Measurements from ENCODE around the gene INTS1.
A peak's percentile ranks its signal among the peaks of the same experiment; 100 is the strongest.
"Not testable (repeated sequence)": the region's sequence is repeated elsewhere in the genome, so short reads cannot be mapped to it uniquely, and the experiment has no call there.

Gene INTS1

DNA sequence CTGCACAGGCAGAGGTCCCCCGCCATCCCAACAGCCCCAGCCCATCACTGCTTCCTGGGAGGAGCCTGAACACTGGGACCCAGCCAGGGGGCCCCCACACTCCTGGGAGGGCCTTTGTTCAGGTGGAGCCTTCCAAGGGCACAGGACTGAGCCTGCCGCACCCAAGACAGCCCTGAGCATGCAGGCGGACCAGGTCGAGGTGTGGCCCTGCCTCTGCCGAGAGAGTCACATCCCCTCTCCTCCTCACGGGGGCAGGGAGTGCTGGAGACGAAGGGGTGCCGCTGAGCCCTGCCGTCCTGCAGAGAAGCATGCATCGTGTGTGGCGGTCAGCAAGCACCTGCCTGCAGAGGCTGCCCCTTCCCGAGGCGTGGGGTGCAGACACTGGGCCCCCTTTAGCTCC lies 19.0 kb upstream of the INTS1 start:
- TF ChIP-seq, protein P1, sequence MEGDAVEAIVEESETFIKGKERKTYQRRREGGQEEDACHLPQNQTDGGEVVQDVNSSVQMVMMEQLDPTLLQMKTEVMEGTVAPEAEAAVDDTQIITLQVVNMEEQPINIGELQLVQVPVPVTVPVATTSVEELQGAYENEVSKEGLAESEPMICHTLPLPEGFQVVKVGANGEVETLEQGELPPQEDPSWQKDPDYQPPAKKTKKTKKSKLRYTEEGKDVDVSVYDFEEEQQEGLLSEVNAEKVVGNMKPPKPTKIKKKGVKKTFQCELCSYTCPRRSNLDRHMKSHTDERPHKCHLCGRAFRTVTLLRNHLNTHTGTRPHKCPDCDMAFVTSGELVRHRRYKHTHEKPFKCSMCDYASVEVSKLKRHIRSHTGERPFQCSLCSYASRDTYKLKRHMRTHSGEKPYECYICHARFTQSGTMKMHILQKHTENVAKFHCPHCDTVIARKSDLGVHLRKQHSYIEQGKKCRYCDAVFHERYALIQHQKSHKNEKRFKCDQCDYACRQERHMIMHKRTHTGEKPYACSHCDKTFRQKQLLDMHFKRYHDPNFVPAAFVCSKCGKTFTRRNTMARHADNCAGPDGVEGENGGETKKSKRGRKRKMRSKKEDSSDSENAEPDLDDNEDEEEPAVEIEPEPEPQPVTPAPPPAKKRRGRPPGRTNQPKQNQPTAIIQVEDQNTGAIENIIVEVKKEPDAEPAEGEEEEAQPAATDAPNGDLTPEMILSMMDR (IDR thresholded peaks at IDR 0.05; ENCODE audit: low read depth, low read length, poor library complexity, severe bottlenecking) = no peak
- Histone ChIP-seq H3K4me2 (ENCODE audit: low read length) (no peak overlapping the region), H3K27ac (ENCODE audit: low read depth, low read length) (no peak overlapping the region), H3K4me3 (ENCODE audit: low read length) (no peak overlapping the region), H3K4me1 (ENCODE audit: control insufficient read depth, low read length) (peaks cover 36% of the 10 kb centered on the region), H3K36me3 (ENCODE audit: control insufficient read depth, low read length) (no peaks in the 10 kb centered on the region), H4K20me1 (ENCODE audit: control insufficient read depth, insufficient read depth, low read depth, low read length) (no peaks in the 10 kb centered on the region), H3F3A (ENCODE audit: control insufficient read depth, insufficient read depth) (peaks cover 9% of the 10 kb centered on the region), H3K9me3 (ENCODE audit: control insufficient read depth, insufficient read depth, low read length) (no peaks in the 10 kb centered on the region), H3K27me3 (ENCODE audit: control insufficient read depth, low read length) (no peaks in the 10 kb centered on the region), H3K9me2 (replicated peaks; ENCODE audit: control insufficient read depth, low read length) (no peaks in the 10 kb centered on the region), H3K79me2 (ENCODE audit: control insufficient read depth, low read length) (no peaks in the 10 kb centered on the region)

DNA sequence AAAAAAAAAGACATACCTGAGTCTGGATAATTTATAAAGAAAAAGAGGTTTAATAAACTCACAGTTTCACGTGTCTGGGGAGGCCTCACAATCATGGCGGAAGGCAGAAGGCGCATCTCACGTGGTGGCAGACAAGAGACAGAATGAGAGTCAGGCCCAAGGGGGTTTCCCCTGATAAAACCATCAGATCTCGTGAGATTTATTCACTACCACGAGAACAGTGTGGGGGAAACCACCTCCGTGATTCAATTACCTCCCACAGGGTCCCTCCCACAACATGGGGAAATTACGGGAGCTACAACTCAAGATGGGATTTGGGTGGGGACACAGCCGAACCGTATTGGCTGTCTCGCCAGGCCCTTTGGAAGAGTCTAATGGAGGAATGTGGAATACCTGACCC lies 17.3 kb upstream of the INTS1 start:
- Histone ChIP-seq H3K27me3 (ENCODE audit: control insufficient read depth, low read length) (no peaks in the 10 kb centered on the region), H3K79me2 (ENCODE audit: control insufficient read depth, low read length) (no peaks in the 10 kb centered on the region), H3K9me2 (replicated peaks; ENCODE audit: control insufficient read depth, low read length) (no peaks in the 10 kb centered on the region), H3K9me3 (ENCODE audit: control insufficient read depth, insufficient read depth, low read length) (no peaks in the 10 kb centered on the region), H3K4me3 (ENCODE audit: low read length) (0 out of 2 replicates have a peak overlapping the region, but pooled peaks have one; percentile 11), H3K36me3 (ENCODE audit: control insufficient read depth, low read length) (no peaks in the 10 kb centered on the region), H3K4me2 (ENCODE audit: low read length) (no peak overlapping the region; the same call in 1 of the 2 replicates), H3F3A (ENCODE audit: control insufficient read depth, insufficient read depth) (0 out of 2 replicates have a peak, but pooled peaks cover 4% of the 10 kb centered on the region), H4K20me1 (ENCODE audit: control insufficient read depth, insufficient read depth, low read depth, low read length) (no peaks in the 10 kb centered on the region), H3K27ac (ENCODE audit: low read depth, low read length) (no peak overlapping the region), H3K4me1 (ENCODE audit: control insufficient read depth, low read length) (peaks cover 29% of the 10 kb centered on the region)
- TF ChIP-seq, protein P1 (IDR thresholded peaks at IDR 0.05; ENCODE audit: low read depth, low read length, poor library complexity, severe bottlenecking) = no peak
- no peak for TF ChIP-seq EZH2phosphoT487 (IDR thresholded peaks at IDR 0.05; ENCODE audit: borderline replicate concordance, low read length)

DNA sequence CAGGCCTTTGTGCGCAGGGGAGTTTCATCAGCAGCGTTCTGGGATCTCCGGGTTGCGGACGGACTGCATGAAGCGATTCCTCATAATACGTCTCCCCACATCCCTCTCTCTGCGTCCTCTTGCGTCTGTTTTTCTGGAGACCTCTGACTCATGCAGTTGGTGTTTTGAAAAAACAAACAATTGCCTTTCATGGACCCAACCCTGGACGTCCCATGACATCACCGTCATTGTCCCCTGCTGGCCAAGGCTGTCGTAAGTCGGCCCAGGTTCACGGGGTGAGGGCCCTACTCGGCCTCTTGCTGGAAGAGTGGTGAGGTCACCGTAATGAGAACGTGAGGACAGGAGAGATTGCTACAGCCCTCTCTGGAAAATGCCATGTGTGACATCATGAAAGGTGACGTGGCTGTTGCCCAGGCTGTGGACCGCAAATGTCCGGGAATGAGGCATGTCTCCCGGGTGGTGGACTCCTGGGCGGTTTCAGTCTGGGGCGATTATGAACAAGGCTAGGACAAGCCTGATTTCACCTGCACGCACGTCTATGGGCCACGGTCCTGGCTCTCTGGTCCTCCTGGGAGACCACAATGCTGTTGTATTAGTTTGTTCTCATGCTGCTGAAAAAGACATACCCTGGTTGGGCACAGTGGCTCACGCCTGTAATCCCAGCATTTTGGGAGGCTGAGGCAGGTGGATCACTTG lies 16.5 kb upstream of the INTS1 start:
- H3K9me3 ChIP-seq (ENCODE audit: control insufficient read depth, insufficient read depth, low read length) = no peaks in the 10 kb centered on the region
- H3K4me2 ChIP-seq (ENCODE audit: low read length) = no peak overlapping the region
- no peak for TF ChIP-seq EZH2phosphoT487 (IDR thresholded peaks at IDR 0.05; ENCODE audit: borderline replicate concordance, low read length)
- TF ChIP-seq, protein P1 (IDR thresholded peaks at IDR 0.05; ENCODE audit: low read depth, low read length, poor library complexity, severe bottlenecking) = no peak

DNA sequence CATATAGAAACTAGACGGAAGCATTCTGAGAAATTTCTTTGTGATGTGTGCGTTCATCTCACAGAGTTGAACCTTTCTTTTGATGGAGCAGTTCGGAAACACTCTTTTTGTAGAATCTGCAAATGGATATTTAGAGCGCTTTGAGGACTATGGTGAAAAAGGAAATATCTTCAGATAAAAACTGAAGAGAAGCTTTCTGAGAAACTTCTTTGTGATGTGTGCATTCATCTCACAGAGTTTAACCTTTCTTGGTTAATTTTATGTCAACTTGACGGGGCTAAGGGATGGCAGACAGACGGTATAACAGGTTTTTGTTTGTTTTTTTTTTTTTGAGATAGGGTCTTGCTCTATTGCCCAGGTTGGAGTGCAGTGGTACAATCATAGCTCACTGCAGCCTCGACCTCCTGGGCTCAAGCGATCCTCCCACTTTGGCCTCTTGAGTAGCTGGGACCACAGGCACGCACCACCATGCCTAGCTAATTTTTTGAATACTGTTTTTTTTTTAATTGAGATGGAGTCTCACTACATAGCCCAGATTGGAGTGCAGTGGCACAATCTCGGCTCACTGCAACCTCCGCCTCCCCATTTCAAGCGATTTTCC lies 15.2 kb upstream of the INTS1 start:
- not testable (repeated sequence) for H3K9me2 ChIP-seq (replicated peaks; ENCODE audit: control insufficient read depth, low read length); H3K27ac ChIP-seq (ENCODE audit: low read depth, low read length); H4K20me1 ChIP-seq (ENCODE audit: control insufficient read depth, insufficient read depth, low read depth, low read length); H3K27me3 ChIP-seq (ENCODE audit: control insufficient read depth, low read length); H3K9me3 ChIP-seq (ENCODE audit: control insufficient read depth, insufficient read depth, low read length); H3K4me3 ChIP-seq (ENCODE audit: low read length); H3F3A ChIP-seq (ENCODE audit: control insufficient read depth, insufficient read depth); H3K4me2 ChIP-seq (ENCODE audit: low read length); H3K4me1 ChIP-seq (ENCODE audit: control insufficient read depth, low read length); H3K79me2 ChIP-seq (ENCODE audit: control insufficient read depth, low read length); H3K36me3 ChIP-seq (ENCODE audit: control insufficient read depth, low read length)

More for the DNA sequence above, 16.5 kb upstream of the INTS1 start:
- Histone ChIP-seq H3K27ac (ENCODE audit: low read depth, low read length) (no peak overlapping the region), H3K9me2 (replicated peaks; ENCODE audit: control insufficient read depth, low read length) (no peaks in the 10 kb centered on the region), H3K4me1 (ENCODE audit: control insufficient read depth, low read length) (peaks cover 21% of the 10 kb centered on the region), H3F3A (ENCODE audit: control insufficient read depth, insufficient read depth) (0 out of 2 replicates have a peak, but pooled peaks cover 4% of the 10 kb centered on the region), H3K36me3 (ENCODE audit: control insufficient read depth, low read length) (no peaks in the 10 kb centered on the region), H3K79me2 (ENCODE audit: control insufficient read depth, low read length) (no peaks in the 10 kb centered on the region), H3K4me3 (ENCODE audit: low read length) (no peak overlapping the region), H4K20me1 (ENCODE audit: control insufficient read depth, insufficient read depth, low read depth, low read length) (no peaks in the 10 kb centered on the region), H3K27me3 (ENCODE audit: control insufficient read depth, low read length) (no peaks in the 10 kb centered on the region)
